Measurements from ENCODE around the gene TMEM62. TPM values are rescaled to one million over a fixed set of nuclear protein-coding genes. Genes with fewer than 3 reads are reported as not detected.

Gene TMEM62
- total RNA-seq, 1 donor from 2014 or later = 11.5 TPM

DNA sequence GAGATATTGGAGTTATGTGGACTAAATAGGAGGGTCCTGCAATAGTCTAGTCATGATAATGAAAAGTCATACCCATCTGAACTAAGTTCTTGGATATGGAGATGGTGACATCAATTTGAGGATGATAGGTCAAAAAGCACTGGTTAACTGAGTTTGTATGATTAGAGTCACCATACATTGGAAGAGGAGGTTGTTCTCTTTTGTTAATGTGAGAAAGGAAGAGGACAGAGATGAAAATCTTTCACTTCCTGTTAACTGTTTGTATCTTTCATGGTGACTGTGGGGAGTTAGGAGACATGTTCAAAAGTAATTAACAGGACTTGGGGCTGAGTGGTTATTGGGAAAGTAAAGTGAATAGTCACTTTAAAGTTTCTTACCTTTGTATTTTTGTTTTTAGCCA lies 11.1 kb downstream of the TMEM62 start:
- Mint-ChIP-seq H3K4me1 (ENCODE audit: unreplicated experiment) (no peaks in the 10 kb centered on the region), H3K9me3 (no peaks in the 10 kb centered on the region), H3K36me3 (peaks cover 11% of the 10 kb centered on the region), H3K4me3 (no peak overlapping the region), H3K27me3 (no peaks in the 10 kb centered on the region), H3K27ac (no peak overlapping the region)
- TF ChIP-seq, protein P1, sequence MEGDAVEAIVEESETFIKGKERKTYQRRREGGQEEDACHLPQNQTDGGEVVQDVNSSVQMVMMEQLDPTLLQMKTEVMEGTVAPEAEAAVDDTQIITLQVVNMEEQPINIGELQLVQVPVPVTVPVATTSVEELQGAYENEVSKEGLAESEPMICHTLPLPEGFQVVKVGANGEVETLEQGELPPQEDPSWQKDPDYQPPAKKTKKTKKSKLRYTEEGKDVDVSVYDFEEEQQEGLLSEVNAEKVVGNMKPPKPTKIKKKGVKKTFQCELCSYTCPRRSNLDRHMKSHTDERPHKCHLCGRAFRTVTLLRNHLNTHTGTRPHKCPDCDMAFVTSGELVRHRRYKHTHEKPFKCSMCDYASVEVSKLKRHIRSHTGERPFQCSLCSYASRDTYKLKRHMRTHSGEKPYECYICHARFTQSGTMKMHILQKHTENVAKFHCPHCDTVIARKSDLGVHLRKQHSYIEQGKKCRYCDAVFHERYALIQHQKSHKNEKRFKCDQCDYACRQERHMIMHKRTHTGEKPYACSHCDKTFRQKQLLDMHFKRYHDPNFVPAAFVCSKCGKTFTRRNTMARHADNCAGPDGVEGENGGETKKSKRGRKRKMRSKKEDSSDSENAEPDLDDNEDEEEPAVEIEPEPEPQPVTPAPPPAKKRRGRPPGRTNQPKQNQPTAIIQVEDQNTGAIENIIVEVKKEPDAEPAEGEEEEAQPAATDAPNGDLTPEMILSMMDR (conservative IDR thresholded peaks at IDR 0.05) = no peak
- no peak for DNase-seq (ENCODE audit: extremely low spot score, unreplicated experiment)

DNA sequence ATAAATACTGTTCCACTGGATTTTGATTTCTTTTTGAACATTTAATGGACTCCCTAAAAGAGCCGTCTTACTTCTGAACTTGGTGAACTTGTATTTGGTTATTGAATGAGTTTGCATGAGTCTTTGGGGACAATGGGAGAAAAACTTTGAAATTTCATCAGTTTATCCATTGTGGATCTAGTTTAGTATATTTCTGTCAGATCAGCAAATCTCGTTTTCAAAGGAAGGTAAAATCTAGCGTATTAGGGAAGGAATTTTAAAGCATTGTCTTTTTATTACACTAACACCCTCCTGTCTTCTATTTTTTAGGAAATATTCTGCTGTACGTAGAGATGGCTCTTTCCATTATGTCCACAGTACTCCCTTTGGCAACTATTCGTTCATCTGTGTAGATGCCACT lies 12.8 kb downstream of the TMEM62 start:
- DNase-seq (ENCODE audit: extremely low spot score, unreplicated experiment) = no peak
- H3K27ac Mint-ChIP-seq = no peak overlapping the region
- no peaks in the 10 kb centered on the region for H3K9me3 Mint-ChIP-seq
- no peaks in the 10 kb centered on the region for H3K4me1 Mint-ChIP-seq (ENCODE audit: unreplicated experiment)
- H3K36me3 Mint-ChIP-seq = peaks cover 4% of the 10 kb centered on the region
- no peak overlapping the region for H3K4me3 Mint-ChIP-seq
- TF ChIP-seq, protein P1 (conservative IDR thresholded peaks at IDR 0.05) = no peak
- no peaks in the 10 kb centered on the region for H3K27me3 Mint-ChIP-seq

DNA sequence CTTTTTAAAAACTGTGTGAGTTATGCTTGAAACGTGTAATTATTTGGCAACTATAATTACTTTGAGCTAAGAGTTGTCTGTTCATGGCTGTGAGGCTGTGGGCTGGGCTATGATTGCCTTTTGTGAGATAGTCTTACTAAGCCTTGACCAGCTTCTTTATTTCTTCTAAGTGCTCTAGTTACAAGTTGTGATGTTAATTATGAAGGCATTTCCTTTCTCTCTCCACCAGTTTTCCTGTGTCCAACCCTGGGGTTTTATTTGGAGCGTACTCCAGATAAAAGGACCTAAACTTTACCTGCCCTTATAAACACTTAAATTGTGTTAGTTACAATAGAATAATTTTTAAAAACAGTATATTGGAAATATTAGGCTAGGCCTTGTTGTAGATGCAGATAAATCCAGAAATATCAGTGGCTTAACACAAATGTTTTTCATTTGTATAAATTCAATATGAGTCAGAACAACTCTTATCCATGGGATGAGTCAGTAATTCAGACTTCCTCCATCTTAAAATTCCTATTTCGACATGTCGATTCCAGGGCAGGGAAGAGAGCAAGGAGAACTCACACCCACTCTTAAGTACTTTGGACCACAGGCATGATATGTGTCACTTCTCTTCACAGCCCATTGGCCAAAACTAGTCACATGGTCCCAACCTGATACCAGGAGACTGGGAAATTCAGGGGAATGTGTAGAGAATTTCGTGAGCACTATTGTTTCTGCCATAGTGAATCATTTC lies 17.0 kb downstream of the TMEM62 start:
- TF ChIP-seq, protein P1 (conservative IDR thresholded peaks at IDR 0.05) = no peak
- Mint-ChIP-seq H3K27me3 (no peaks in the 10 kb centered on the region), H3K4me3 (no peak overlapping the region), H3K4me1 (ENCODE audit: unreplicated experiment) (no peaks in the 10 kb centered on the region), H3K27ac (no peak overlapping the region), H3K36me3 (peaks cover 8% of the 10 kb centered on the region), H3K9me3 (no peaks in the 10 kb centered on the region)
- DNase-seq (ENCODE audit: extremely low spot score, unreplicated experiment) = no peak

DNA sequence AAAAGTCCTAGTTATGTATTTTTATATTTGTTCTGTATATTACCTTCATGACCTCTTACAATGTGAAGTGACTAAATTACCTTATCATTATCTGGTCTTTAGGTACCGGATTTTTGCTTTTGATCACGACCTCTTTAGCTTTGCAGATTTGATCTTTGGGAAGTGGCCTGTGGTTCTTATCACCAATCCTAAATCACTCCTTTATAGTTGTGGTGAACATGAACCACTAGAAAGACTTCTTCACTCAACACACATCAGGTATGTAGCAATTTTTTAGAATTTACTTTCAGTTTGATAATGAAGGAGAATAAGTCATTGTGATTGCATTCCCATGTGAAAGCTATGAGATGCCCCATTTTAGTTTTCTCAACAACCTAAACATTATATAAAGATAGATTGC lies 18.3 kb downstream of the TMEM62 start:
- H3K36me3 Mint-ChIP-seq = peaks cover 4% of the 10 kb centered on the region
- H3K4me3 Mint-ChIP-seq = no peak overlapping the region
- no peaks in the 10 kb centered on the region for H3K27me3 Mint-ChIP-seq
- TF ChIP-seq, protein P1 (conservative IDR thresholded peaks at IDR 0.05) = no peak
- no peaks in the 10 kb centered on the region for H3K9me3 Mint-ChIP-seq
- no peak for DNase-seq (ENCODE audit: extremely low spot score, unreplicated experiment)
- no peak overlapping the region for H3K27ac Mint-ChIP-seq
- no peaks in the 10 kb centered on the region for H3K4me1 Mint-ChIP-seq (ENCODE audit: unreplicated experiment)

DNA sequence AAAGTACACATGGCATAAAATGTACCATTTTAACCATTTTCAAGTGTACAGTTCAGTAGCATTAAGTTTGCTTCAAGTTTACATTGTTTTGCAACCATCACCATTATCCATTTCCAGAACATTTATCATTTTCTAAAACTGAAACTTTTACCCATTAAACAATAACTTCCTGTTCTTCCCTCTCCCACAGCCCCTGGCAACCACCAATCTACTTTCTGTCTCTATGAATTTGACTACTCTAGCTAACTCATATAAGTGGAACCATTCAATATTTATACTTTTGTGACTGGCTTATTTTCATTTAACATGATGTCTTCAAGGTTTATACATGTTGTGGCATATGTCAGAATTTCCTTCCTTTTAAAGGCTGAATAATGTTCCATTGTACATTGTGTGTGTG lies 19.9 kb downstream of the TMEM62 start:
- Mint-ChIP-seq H3K36me3 (peaks cover 4% of the 10 kb centered on the region), H3K4me1 (ENCODE audit: unreplicated experiment) (no peaks in the 10 kb centered on the region), H3K27me3 (no peaks in the 10 kb centered on the region), H3K27ac (no peak overlapping the region), H3K4me3 (no peak overlapping the region), H3K9me3 (no peaks in the 10 kb centered on the region)
- DNase-seq (ENCODE audit: extremely low spot score, unreplicated experiment) = no peak
- TF ChIP-seq, protein P1 (conservative IDR thresholded peaks at IDR 0.05) = no peak

Data from type B pancreatic cell (in vitro differentiated cells).